Activated CD4-positive, alpha-beta T cell treated with anti-CD3 and anti-CD28 coated beads, Interleukin-10, Interleukin-2, amounts not matched to agents 100 ng/mL and 50 ng/mL, durations not matched to agents 16 hours and 8 hours (primary cell): ENCODE data around the gene TAAR9.
"Not testable (repeated sequence)": the region's sequence is repeated elsewhere in the genome, so short reads cannot be mapped to it uniquely, and the experiment has no call there.

ENCODE experiments used
- DNase-seq: peaks from one replicate; pipeline ENCODE4 v3.0.0-alpha.2; 2020

Gene TAAR9

GRCh38 chr6:132520953-132521352, 17.1 kb upstream of the TAAR9 start:
- DNase-seq: no peak

- no peak for DNase-seq
These were observed 13.4 kb upstream of the TAAR9 start for GRCh38 chr6:132524646-132525045.

DNA sequence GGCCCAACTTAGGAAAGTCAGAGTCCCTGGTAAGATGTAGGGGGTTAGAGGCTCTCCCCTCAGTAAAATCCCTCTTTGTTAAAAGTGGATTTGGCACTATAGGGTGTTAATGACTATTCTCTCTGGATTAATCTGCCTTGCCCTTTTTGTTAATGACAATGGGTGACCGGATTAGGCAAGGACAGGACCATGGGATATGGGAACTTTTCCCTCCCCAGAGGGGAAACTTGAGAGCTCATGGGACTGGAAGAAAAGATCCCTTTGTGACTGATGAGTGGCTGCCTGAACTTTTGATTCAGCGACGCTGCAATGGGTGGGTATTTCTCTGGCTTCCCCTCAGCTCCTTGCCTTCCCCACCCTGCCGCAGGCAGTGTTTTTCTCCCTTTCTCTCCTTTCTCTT, 12.2 kb upstream of the TAAR9 start:
- no peak for DNase-seq

GRCh38 chr6:132526461-132526860, 11.6 kb upstream of the TAAR9 start:
- no peak for DNase-seq

DNA sequence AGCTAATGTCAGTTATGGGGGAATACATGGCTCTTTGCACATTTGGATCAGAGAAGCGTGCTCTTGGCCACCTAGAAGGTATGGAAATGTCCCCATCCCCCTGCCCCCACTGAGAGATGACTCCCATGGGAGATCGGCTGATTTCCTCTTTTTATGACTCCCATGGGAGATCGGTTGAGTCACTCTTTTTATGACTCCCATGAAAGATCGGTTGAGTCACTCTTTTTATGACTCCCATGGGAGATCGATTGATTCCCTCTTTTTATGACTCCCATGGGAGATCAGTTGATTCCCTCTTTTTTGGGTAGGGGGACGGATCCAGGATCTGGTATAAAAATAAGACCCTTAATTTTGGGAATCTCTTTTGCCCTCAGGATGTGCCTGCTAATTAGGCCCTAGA, 10.3 kb upstream of the TAAR9 start:
- DNase-seq: no peak

- DNase-seq: peak; percentile 74
These were observed 7.6 kb upstream of the TAAR9 start for GRCh38 chr6:132530293-132530974.

- DNase-seq: not testable (repeated sequence)
These were observed 3.5 kb upstream of the TAAR9 start for GRCh38 chr6:132534546-132534945.

- DNase-seq: no peak
These were observed 932 bp upstream of the TAAR9 start for GRCh38 chr6:132537145-132537544.

GRCh38 chr6:132544826-132545225, 6.7 kb downstream of the TAAR9 start:
- no peak for DNase-seq

- DNase-seq: no peak
These were observed 10.8 kb downstream of the TAAR9 start for GRCh38 chr6:132548746-132549463.

GRCh38 chr6:132551214-132551613, 13.1 kb downstream of the TAAR9 start:
- no peak for DNase-seq

DNA sequence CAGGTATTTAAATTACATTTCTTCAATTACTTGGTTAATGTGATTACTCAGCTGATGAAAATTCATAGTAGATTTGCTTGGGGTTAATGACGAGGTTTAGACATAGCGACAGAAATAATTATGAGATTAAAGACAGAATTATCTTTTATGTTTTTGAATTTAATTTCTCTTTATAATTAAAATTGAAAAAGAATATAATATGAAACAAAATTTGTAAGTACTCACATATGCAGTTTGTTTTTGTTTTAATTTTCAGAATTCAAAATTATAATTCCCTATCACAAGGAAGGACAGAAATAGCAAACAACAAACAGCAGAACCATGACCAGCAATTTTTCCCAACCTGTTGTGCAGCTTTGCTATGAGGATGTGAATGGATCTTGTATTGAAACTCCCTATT, 14.3 kb downstream of the TAAR9 start, which contains the start of gene TAAR8:
TAAR8 (plus strand) TSS at position 301 of the 400 bp plus-strand sequence; CDS start at position 322, 21 bp downstream.
- DNase-seq: no peak

DNA sequence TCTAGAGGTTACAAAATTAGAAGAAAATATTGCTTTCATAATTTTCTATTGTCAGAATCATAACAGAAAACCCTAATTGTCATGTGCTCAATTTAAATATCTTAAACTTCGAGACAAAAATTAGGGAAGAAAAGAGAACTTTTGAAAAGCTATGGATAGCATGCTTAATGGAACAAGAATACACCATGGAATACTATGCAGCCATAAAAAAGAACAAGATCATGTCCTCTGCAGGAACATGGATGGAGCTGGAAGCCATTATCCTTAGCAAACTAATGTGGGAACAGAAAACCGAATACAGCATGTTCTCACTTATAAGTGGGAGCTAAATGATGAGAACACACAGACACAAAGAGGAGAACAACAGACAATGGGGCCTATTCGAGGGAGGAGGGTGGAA, 22.0 kb downstream of the TAAR9 start:
- not testable (repeated sequence) for DNase-seq

GRCh38 chr6:132566404-132566803, 28.3 kb downstream of the TAAR9 start:
- DNase-seq: no peak

- DNase-seq: no peak
These were observed 29.5 kb downstream of the TAAR9 start for GRCh38 chr6:132567566-132567965.

GRCh38 chr6:132568611-132569010, 30.5 kb downstream of the TAAR9 start:
- no peak for DNase-seq

- DNase-seq: no peak
These were observed 31.1 kb downstream of the TAAR9 start for GRCh38 chr6:132569170-132569569.

- no peak for DNase-seq
These were observed 32.2 kb downstream of the TAAR9 start, which contains the start of gene TAAR6 for GRCh38 chr6:132570221-132570777. TSS of gene TAAR6 (plus strand) at chr6:132570322. CDS start at chr6:132570322, 0 bp downstream.

GRCh38 chr6:132571774-132572173, 33.7 kb downstream of the TAAR9 start:
- no peak for DNase-seq

DNA sequence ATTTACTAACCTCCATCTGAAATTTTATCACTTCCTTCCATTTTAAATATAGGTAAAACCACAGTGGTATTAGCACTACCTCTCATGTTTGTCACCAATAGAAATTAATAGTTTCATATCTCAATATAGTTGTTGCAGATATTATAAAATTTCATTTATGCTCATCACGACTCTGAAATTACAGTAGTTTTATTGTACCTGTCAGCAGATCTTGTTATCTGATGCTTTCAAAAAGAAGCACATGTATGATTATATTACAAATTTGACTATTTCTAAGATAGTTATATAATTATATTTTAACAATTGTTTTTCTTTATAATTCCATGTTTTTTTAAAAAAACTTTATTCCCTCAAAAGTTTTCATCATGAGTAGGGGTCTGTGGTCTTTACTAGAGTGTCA, 46.6 kb downstream of the TAAR9 start:
- DNase-seq: no peak

DNA sequence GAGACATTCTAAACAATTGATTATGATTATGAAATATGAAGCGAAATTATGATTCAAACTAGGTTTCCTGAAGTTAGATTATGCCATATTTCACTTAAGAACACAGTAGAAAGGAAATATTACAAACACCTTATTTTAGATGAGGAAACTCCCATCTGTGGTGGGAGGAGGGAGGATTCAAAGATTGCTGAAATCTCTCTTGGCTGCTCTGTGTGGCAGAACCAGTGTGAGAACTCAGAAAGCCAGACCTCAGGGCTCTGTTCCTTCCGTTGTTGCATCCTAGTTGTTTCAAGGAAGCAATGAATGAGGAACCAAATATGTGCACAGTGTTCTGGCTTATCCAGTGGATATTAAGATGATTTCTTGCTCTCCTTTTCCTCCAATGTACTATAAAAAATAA, 49.3 kb downstream of the TAAR9 start:
- DNase-seq: no peak
